ENCODE measurements around the gene RSAD1. TPM values are rescaled to one million over a fixed set of nuclear protein-coding genes. Genes with fewer than 3 reads are reported as not detected.
"Not testable (repeated sequence)": the region's sequence is repeated elsewhere in the genome, so short reads cannot be mapped to it uniquely, and the experiment has no call there.

The RSAD1 gene
- total RNA-seq, 1 experiment from 2014 or later, result 23.2 TPM

DNA sequence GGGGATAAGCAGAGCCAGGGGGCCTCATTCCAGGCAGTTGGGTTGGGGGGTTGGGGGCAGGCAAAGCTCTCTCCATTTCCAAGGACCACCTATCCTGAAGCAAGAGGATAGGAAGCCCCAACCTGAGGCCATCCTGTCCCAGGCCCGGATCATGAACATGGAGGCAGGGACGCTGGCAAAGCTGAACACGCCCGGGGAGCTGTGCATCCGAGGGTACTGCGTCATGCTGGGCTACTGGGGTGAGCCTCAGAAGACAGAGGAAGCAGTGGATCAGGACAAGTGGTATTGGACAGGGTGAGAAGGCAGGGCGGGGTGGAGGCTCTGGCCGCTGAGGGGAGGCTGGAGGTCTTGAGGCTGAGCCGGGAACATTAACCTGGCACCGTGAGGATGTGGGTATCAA lies 6.4 kb upstream of the RSAD1 start:
- DNase-seq (ENCODE audit: low read depth), result no peak

DNA sequence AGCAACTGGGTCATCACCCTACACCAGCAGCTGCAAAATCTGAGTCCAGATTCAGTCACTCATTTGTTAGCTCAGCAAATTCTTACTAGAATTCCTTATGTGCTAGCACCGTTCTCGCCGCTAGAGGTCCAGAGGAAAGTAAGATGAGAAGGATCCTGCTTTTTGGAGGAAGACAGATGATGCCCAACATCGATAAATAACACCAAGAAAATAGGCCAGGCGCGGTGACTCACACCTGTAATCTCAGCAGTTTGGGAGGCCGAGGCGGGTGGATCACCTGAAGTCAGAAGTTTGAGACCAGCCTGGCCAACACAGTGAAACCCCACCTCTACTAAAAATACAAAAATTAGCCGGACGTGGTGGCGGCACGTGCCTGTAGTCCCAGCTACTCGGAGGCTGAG lies 5.9 kb upstream of the RSAD1 start:
- DNase-seq (ENCODE audit: low read depth), result peak; percentile 65

DNA sequence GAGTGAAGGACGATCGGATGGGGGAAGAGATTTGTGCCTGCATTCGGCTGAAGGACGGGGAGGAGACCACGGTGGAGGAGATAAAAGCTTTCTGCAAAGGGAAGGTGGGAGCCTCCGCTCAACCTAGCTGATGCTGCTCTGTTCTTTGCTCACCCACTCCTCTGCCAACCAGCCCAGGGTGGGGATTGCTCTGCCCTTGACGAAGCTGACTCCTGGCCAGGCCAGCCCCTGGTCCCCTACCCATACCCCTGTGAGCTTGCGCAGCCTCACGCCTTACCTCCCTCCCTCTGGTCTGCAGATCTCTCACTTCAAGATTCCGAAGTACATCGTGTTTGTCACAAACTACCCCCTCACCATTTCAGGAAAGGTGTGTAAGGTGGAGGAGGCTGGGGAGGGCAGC lies 4.8 kb upstream of the RSAD1 start:
- DNase-seq (ENCODE audit: low read depth), result no peak

DNA sequence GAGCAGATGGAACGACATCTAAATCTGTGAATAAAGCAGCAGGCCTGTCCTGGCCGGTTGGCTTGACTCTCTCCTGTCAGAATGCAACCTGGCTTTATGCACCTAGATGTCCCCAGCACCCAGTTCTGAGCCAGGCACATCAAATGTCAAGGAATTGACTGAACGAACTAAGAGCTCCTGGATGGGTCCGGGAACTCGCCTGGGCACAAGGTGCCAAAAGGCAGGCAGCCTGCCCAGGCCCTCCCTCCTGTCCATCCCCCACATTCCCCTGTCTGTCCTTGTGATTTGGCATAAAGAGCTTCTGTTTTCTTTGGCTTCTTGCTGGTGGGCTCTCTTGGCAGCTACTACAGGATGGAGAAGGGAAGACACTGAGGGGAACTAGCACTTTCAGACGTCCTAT lies 4.1 kb upstream of the RSAD1 start:
- no peak for DNase-seq (ENCODE audit: low read depth)

DNA sequence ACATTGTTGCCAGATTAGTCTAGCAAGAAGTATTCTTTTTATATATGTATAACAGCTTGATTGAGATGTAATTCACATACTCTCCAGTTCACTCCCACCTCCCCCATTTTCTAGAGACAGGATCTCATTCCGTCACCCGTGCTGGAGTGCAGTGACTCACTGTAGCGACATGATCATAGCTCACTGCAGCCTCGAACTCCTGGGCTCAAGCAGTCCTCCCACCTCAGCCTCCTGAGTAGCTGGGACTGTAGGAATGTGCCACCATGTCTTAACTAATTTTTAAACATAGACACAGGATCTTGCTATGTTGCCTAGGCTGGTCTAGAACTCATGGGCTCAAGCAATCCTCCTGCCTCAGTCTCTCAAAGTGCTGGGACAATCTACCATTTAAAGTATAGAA lies 3.3 kb upstream of the RSAD1 start:
- DNase-seq (ENCODE audit: low read depth), result no peak

DNA sequence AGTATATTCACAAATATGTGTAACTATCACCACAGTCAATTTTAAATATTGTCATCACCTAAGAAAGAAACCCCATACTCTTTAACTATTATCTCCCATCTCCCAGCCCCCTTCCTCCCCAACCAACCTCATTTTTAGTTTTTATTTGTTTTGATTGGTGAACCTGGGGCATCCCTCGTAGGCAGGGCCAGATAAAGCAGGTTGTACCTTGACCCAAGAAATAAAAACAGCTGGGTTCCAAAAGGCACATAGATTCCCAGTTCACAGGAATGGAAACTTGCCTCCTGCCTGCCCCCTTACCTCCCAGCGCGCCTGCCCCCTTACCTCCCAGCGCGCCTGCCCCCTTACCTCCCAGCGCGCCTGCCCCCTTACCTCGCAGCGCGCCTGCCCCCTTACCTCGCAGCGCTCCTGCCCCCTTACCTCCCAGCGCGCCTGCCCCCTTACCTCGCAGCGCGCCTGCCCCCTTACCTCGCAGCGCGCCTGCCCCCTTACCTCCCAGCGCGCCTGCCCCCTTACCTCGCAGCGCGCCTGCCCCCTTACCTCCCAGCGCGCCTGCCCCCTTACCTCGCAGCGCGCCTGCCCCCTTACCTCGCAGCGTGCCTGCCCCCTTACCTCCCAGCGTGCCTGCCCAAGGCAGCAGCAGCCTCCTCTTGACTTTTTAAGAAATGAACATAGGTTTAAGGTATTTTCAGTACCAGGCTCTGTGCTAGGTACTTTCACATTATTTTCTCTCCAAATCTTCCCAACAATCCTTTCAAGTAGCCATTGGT lies 2.7 kb upstream of the RSAD1 start:
- DNase-seq (ENCODE audit: low read depth), result not testable (repeated sequence)

DNA sequence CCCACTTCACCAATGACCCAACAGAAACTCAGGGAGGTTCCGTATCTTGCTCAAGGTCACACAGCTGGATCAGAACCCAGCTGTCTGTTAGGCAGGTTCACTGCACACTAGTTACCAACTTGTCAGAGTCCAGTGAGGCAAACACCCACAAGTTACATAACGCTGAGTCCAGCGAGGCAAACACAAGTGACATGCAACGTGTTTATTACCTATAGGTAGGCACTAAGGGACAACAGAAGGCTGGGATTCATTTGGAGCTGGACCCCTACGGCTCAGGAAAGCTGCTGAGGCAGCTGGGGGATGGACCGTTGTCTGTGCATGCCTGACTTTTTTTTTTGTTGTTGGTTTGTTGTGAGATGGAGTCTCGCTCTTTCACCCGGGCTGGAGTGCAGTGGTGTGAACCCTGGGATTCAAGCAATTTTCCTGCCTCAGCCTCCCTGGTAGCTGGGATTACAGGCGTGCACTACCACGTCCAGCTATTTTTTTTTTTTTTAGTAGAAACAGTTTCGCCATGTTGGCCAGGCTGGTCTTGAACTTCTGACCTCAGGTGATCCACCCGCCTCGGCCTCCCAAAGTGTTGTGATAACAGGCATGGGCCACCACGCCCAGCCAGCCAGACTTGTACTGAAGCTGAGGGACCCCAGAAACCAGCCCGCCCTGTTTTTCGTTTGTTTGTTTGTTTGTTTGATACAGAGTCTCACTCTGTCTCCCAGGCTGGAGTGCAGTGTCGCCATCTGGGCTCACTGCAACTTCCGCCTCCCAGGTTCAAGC lies 1.9 kb upstream of the RSAD1 start:
- DNase-seq (ENCODE audit: low read depth), result no peak

DNA sequence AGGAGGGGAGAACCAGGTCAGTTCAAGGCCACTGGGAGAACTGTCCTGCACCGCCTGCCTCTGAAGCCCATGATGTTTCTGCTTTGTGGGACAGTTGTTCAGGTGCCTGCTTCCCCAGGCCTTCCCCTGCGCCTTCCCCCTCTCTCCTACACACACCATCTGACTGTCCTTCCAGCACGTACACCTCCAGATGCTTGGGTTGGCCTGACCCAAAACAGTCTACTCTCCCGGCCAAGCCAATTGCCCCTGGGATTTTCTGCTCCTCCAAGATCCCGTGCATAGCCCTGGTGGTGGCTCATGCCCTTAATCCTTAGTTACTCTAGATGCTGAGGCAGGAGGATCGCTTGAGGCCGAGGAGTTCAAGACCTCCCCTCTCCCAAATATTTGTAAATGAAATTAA lies 684 bp upstream of the RSAD1 start:
- DNase-seq (ENCODE audit: low read depth), result no peak

DNA sequence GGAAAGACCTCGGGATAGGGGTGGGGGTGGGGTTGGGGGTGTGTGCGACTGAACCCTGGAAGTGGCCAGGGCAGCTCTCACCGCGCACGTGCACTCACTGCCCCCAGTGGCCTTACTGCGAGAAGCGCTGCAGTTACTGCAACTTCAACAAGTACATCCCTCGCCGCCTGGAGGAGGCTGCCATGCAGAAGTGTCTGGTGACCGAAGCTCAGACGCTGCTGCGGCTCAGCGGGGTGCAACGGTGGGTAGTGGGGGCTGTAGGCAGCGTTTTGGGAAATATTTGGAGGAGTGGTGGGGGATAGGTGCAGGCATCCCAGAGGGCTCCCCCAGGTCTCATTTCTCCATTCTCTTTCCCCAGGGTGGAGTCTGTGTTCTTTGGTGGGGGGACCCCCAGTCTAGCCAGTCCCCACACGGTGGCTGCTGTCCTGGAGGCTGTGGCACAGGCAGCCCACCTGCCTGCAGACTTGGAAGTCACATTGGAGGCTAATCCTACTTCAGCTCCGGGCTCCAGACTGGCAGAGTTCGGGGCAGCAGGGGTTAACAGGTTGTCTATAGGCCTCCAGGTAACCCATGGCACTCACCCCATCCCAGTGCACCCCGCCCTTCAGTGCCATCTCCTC lies 972 bp downstream of the RSAD1 start:
- peak; percentile 85 for DNase-seq (ENCODE audit: low read depth)

DNA sequence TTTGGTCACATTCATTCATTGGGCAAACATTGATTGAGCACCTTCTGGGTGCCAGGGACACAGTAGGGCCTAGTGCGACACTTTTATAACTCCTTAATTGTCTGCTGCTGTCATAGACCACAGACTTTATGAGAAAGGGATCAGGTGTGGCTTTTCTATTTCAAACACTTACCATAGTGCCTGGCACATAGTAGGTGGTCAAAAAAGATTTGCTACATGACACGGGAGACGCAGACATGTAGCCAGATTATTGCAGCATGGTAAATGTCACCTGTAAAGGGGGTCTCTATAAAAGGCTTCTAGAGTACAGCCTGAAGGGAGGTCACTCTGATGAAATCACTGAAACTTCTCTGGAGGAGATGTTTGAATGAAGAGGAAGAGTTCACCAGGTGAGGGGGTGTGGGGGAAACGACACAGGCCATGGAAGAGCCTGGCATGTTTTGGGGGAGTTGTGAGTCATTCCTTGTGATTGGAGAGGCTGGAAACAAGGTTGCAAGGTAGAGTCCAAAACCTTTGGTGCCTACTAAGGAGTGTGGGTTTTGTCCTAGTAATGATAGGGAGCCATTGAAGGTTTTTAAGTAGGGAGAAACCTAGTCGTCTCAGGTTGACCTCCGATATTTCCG lies 1.6 kb downstream of the RSAD1 start:
- DNase-seq (ENCODE audit: low read depth), result no peak

DNA sequence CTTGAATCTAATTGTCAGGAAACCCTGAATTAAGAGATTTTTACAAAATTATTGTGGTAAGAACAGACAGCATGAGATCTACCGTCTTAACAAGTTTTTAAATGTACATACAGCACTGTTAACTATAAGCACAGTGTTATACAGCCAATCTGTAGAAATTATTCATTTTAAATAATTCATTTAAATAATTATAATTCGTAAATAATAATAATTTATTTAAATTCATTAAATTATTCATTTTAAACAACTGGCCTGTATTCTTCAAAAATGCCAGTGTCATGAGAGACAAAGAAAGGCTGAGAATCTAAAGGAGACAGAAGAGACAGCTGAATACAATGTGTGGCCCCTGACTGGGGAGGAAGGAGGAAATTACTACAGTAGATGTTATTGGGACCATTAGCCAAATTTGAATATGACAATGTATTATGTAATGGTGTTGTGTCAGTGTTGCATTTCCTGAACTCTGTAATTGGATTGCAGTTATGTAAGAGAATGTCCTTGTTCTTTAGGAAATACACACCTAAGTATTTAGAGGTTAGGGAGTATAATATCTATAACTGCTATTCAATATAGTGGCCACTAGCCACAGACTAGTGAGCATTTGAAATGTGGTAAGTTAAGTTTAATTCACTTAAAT lies 2.3 kb downstream of the RSAD1 start:
- DNase-seq (ENCODE audit: low read depth), result no peak

DNA sequence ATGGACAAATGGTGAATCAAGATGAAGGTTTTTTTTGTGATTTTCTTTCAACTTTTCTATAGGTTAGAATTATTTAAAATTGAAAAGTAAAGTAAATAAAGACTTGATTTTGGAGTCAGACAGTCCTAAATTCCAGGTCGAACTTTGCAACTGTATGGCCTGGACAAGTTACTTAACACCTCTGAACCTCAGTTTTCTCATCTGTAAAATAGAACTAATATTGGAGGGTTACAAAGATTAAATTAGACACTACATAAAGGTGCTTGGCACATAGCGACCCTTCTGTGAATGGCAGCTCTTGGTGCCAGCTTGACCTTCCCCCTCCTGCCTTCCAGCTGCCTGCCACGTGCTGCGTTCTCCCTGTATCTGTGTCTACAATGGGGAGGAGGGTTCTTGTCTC lies 3.0 kb downstream of the RSAD1 start:
- DNase-seq (ENCODE audit: low read depth), result no peak

DNA sequence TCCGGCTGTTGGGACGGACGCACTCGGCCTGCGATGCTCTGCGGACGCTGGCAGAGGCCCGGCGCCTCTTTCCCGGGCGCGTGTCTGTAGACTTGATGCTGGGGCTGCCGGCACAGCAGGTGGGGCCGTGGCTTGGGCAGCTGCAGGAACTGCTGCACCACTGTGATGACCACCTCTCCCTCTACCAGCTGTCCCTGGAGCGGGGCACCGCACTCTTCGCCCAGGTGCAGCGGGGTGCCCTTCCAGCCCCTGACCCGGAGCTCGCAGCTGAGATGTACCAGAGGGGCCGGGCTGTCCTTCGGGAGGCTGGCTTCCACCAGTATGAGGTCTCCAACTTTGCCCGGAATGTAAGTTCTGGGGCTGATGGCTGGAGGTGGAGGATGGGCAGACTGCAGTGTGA lies 3.5 kb downstream of the RSAD1 start:
- DNase-seq (ENCODE audit: low read depth), result no peak

DNA sequence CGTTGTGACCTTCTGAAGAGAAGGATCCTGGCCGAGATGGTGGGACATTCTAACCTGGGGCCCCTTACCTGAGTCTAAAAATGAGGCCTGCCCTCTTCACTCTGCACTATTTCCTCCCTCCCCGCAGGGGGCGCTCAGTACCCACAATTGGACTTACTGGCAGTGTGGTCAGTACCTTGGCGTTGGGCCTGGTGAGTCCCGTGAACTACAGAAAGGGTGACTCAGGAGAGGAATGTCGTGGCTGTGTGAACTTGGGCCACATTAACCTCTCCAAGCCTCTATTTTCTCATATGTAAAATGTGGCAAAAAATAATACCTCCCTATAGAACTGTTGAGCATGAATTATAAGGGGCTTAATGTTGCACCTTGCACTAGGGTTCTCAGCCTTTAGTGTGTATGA lies 3.9 kb downstream of the RSAD1 start:
- peak; percentile 96 for DNase-seq (ENCODE audit: low read depth)

DNA sequence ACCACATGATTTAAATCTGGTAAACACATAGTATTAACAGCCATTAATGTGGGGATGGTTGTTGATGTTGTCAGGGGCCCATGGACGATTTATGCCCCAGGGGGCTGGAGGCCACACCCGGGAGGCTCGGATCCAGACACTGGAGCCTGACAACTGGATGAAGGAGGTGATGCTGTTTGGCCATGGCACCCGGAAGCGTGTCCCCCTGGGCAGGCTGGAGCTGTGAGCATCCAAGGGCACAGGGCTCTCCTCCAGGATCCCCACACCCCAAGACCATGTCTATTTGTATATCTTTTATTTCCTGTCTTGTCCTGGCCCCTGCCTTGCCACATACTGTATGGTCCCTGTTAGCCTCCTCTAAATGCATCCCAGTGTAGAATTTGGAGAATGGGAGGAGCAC lies 4.6 kb downstream of the RSAD1 start:
- no peak for DNase-seq (ENCODE audit: low read depth)

DNA sequence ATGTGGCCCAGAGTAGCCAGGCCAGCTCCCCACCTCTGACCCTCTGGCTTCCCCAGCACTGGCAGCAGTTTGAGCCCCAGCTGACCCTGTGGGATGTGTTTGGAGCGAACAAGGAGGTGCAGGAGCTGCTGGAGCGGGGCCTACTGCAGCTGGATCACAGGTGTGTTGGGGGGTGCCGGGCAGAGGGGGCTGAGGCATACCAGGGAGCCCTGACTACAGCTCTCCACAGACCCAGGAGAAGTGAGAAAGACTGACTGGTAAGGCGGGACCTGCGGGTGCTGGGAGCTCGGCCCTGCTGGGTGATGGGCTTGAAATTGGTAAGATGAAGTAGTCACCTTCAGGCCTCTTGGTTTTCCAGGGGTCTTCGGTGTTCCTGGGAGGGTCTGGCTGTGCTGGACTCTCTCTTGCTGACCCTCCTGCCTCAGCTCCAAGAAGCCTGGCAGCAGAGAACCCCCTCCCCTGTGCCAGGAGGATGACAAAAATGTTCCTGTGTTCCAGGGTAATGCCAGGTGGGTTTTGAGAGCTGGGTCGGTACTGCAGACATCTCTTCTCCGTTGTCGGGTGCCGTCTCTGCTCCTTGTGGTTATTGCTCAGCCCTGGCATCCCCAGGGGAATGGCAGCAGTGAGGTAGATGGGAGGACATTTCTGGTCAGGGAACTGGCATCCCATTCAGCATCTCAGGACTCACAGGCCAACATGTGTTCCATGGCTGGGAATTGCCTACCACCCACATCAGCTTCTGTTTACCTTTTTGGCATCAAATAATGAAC lies 5.9 kb downstream of the RSAD1 start:
- DNase-seq (ENCODE audit: low read depth), result no peak

DNA sequence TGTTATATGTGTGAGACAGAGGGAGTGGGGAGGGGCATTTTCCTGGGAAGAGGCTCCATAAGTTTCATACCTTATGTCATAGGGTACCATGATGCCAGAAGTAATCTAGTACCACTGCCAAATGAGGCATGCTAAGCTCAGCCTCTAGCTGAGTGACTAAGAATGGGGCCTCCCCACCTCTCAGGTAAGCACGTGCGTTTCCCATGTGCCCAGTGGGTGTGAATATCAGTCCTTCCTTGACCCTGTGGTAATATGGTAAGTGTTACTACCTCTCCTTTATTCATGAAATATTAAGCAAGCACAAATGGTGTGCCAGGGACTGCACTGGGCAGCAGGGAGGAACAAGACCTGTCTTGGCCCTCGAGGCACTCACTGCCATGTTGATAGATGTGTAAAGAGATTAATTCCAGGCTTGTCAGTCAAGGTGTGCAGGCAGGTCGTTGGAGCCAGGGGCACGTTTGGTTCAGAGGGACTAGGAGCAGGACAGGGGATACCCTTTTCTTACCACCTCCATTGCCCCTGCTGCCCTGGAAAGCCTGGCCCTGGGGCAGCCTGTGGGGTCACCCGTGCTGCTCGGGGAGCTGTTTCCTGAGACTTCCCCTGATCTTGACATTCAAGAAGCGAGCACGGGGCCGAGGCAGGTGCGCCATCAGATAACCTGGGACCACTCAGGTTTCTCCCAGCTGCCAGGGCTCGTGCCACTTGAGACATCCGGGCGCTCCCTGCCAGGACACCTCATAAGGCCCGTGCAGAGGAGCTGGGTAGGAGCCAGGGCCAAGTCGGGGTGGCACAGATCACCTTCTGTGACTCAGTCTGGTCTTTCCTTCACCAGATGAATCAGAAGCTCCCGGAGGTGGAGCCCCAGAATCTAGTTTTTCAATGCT lies 8.8 kb downstream of the RSAD1 start:
- no peak for DNase-seq (ENCODE audit: low read depth)

DNA sequence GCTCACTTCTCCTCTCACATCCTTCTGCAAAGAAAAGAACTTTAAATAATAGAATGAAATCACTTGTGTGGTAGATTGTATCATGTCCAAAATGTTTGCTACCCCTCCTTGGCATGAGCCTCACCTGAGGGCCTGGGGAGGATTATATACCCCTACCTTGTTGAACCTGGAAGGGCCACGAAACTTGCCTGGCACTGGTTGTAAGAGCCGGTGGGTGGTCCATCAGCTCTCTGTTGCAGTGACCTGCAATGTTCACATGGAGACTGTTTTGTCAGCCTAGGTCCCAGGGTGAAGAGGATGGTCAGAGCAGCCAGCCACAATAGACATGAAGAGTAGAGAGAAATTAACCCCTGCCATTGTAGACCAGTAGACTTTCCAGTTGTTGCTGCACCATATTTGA lies 10.2 kb downstream of the RSAD1 start:
- no peak for DNase-seq (ENCODE audit: low read depth)

DNA sequence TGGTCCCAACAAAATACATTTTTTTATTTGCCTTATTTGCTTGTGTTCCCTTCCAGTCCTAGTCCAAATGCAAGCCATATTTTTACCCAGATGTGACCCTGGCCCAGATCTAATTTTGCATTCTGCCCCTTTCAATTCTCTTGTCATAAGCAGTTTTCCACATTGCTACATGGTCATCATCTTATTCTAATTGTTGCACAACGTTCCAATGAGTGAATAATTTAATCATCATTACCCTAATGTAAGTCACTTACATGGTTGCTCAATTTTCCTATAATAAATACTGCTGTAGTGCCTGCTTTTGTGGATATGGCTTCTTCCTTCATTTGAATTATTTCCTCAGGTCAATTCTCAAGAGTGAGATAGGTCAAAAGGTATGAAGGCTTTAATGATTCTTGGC lies 12.8 kb downstream of the RSAD1 start:
- DNase-seq (ENCODE audit: low read depth), result no peak

DNA sequence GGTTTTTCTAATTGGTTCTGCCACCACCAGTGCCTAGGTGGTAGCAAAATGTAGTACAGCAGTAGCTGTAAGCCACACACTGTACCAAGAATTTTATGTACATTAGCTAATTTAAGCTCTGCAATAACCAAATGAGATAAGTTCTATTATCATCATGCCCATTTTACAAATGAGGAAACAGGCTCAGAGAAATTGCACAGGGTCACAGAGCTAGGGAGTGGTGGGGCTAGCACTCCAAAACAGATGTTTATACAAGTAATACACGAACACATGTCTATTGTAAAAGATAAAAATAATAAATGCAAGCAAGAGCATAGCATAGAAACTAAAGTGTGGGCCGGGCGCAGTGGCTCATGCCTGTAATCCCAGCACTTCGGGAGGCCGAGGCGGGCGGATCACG lies 13.6 kb downstream of the RSAD1 start:
- no peak for DNase-seq (ENCODE audit: low read depth)

All from LHCN-M2 (cell line).